ENCODE measurements around the gene C3orf85.

DNA sequence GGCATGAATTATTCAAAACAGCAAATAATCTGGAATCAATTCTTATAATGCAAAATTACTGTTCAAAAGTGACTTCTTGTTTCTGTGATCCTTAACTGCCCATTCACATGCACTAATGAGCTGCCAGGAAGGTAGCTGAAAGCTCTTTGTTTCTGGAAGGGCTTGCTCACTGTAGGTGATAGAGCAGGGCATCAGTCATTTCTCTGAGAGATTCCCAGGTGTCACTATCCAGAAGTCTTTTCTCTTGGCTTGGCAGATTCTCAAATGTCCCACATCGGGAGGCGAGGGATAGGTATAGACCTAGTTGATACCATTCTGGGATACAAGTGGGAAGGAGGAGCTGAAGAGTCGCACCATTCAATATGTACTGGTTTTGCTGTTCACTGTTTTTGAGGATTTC, 35.0 kb downstream of the C3orf85 start:
- TF ChIP-seq, protein P1, sequence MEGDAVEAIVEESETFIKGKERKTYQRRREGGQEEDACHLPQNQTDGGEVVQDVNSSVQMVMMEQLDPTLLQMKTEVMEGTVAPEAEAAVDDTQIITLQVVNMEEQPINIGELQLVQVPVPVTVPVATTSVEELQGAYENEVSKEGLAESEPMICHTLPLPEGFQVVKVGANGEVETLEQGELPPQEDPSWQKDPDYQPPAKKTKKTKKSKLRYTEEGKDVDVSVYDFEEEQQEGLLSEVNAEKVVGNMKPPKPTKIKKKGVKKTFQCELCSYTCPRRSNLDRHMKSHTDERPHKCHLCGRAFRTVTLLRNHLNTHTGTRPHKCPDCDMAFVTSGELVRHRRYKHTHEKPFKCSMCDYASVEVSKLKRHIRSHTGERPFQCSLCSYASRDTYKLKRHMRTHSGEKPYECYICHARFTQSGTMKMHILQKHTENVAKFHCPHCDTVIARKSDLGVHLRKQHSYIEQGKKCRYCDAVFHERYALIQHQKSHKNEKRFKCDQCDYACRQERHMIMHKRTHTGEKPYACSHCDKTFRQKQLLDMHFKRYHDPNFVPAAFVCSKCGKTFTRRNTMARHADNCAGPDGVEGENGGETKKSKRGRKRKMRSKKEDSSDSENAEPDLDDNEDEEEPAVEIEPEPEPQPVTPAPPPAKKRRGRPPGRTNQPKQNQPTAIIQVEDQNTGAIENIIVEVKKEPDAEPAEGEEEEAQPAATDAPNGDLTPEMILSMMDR (IDR thresholded peaks at IDR 0.05), result no peak
- TF ChIP-seq POLR2A (IDR thresholded peaks at IDR 0.05), result no peak
- no peak for TF ChIP-seq EP300 (IDR thresholded peaks at IDR 0.05)

Data from ovary (tissue), 3 donors.